H1 (cell line): Measurements from ENCODE around the gene PRCP. TPM values are rescaled to one million over a fixed set of nuclear protein-coding genes. Genes with fewer than 3 reads are reported as not detected.

Source experiments
- CHD7 ChIP-seq: fragments of 300-600 bp; sonication (generic); IDR thresholded peaks from 2 replicates; pipeline ENCODE4 v1.7.1; 2012; ENCODE audit warnings: low read length, moderate library complexity, mild to moderate bottlenecking, inconsistent platforms; ENCODE audit not compliant: insufficient replicate concordance
- polyA plus RNA-seq, 7 experiments: library from polyadenylated mRNA; depleted of rRNA in 3 of 7; stranded (reverse) in 5 of 7; unstranded in 2 of 7; fragments of >200 nt in 5 of 7; fragments of 200-250 nt in 2 of 7; gene quantifications; 1 replicate in 5 of 7; 2 replicates in 1 of 7; 4 replicates in 1 of 7; pipeline versions ENCODE4 v1.2.1 to v1.2.3, GENCODE V29; 2011 to 2013; ENCODE audit warnings: missing spikeins in 2 of 7, mixed read lengths in 2 of 7
- total RNA-seq: library from RNA; stranded (reverse); fragmentation: NEBNext Ultra II Directional; extraction: Animal tissue kit (Norgen Biotek cat#: 25700); gene quantifications from 2 replicates; pipeline ENCODE4 v1.2.1, GENCODE V29; 2021

PRCP gene
- total and polyA plus RNA-seq, 2 of the 8 experiments (the other 6 are each of a cell fraction or from before 2014, with no cell fraction given), result 63.8 to 84.4 TPM

GRCh38 chr11:82945682-82946081, 45.5 kb upstream of the PRCP start (continued):
- no peak for TF ChIP-seq CHD7
